HepG2 (cell line): ENCODE data around the gene SYNPR.

Experiments
- CBFB ChIP-seq: sonication (generic); formaldehyde crosslinking; IDR thresholded peaks from 2 replicates; pipeline ENCODE4 v1.4.0; 2020; ENCODE audit warnings: missing genetic modification reagents
- EP300 ChIP-seq, 3 experiments: sonication (generic) in 1 of 3; formaldehyde crosslinking in 1 of 3; IDR thresholded peaks; 2 replicates each; pipeline versions ENCODE4 v1.5.1 to v1.6.1; 2011 to 2020; ENCODE audit warnings: low read depth in 2 of 3, low read length in 2 of 3, borderline replicate concordance in 1 of 3, improper control_type of control experiment in 1 of 3, mild to moderate bottlenecking in 1 of 3, missing genetic modification reagents in 1 of 3, moderate library complexity in 1 of 3
- PAX8 ChIP-seq: sonication (generic); formaldehyde crosslinking; IDR thresholded peaks from 2 replicates; pipeline ENCODE4 v1.8.0; 2022; ENCODE audit warnings: mild to moderate bottlenecking, missing genetic modification reagents, borderline replicate concordance
- SIN3A ChIP-seq: IDR thresholded peaks from 2 replicates; pipeline ENCODE4 v1.6.1; 2011; ENCODE audit warnings: low read depth, mild to moderate bottlenecking, control low read depth, low read length, borderline replicate concordance
- TBP ChIP-seq: sonication (generic); formaldehyde crosslinking; IDR thresholded peaks from 2 replicates; pipeline ENCODE4 v1.5.0; 2020; ENCODE audit warnings: missing genetic modification reagents

DNA sequence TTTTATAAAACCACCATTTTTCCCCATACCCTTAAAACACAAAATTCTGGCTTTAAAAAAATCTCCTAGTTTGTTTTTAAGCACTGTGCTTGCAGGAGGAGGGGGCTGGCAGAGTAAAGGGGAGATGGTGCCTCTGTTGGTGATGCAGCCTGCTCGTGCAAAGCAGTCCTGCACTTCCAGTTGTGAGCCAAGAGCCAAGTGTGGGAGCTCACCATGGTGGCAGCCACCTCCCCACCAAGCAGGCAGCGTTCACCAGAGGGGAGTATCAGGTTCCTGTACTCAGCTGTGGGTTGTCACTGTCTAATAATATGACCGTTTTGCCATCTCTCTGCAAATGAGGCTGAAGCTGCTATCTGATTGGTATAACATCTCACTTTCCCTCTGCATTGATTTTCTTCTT, 164.8 kb downstream of the SYNPR start:
- TF ChIP-seq EP300 (IDR thresholded peaks at IDR 0.05; ENCODE audit: low read depth in 2 of 2, low read length in 2 of 2) (no peak), EP300 (CRISPR knock-in tag; IDR thresholded peaks at IDR 0.05; ENCODE audit: borderline replicate concordance) (no peak), PAX8 (CRISPR knock-in tag) (no peak), CBFB (CRISPR knock-in tag) (no peak), TBP (CRISPR knock-in tag) (no peak), SIN3A (no peak)
